Measurements from ENCODE around the gene CENPO. TPM values are rescaled to one million over a fixed set of nuclear protein-coding genes. Genes with fewer than 3 reads are reported as not detected.

CENPO gene
- total and polyA plus RNA-seq, 8 donors: 0.69 to 2.8 (median 2.0) TPM

GRCh38 chr2:24838541-24838940, 45.3 kb downstream of the CENPO start:
- WGBS, 2 donors: 89 to 90% methylated on average over 18 of the region's 18 CpGs
- no peak for ATAC-seq
- no peak for FAIRE-seq
- intact Hi-C loops (cut with DNase I): loop anchor here in 1 of 3 donors (10.0 kb wide), 1 partner anchor 296 kb away; no protein-coding TSS in a partner anchor
- Histone ChIP-seq H3K4me1 (no peaks in the 10 kb centered on the region), H3K4me3 (no peak overlapping the region), H3K9me3 (no peaks in the 10 kb centered on the region), H3K36me3 (no peaks in the 10 kb centered on the region), H3K27ac (no peak overlapping the region), H3K27me3 (no peaks in the 10 kb centered on the region)
- no peak for DNase-seq
- TF ChIP-seq CTCF (IDR thresholded peaks at IDR 0.05): no peak

DNA sequence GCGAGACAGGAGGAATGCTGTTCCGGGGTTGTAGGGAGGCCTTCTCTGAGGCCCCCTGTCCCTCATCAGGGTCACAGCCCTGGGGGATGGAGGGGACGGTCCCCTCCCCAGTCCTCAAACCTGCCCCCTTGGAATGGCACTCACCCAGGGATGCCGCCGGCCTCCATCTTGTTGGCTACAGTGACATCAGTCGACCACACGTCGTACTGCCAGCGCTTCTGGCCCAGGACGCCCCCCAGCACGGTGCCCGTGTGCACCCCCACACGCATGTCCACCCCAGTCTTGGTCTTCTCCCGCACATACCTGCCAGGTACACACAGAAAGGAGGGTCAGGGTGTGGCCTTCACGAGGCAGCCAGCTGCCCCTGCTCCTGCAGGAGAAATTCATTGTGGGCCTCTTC, 46.5 kb downstream of the CENPO start:
- WGBS, 2 donors: 89 to 96% methylated on average over 15 of the region's 15 CpGs
- DNase-seq: peak in 1 of 6 donors; percentile 47
- FAIRE-seq: no peak
- Histone ChIP-seq H3K4me1 (no peaks in the 10 kb centered on the region), H3K27me3 (no peaks in the 10 kb centered on the region), H3K9me3 (no peaks in the 10 kb centered on the region), H3K4me3 (no peak overlapping the region), H3K27ac (no peak overlapping the region), H3K36me3 (no peaks in the 10 kb centered on the region)
- no peak for TF ChIP-seq CTCF (IDR thresholded peaks at IDR 0.05)
- intact Hi-C loops (cut with DNase I): loop anchor here in 1 of 3 donors (10.0 kb wide), 1 partner anchor 295 kb away; no protein-coding TSS in a partner anchor
- no peak for ATAC-seq

GRCh38 chr2:24840164-24840869, 47.1 kb downstream of the CENPO start:
- DNase-seq (no peak), ATAC-seq (no peak), FAIRE-seq (no peak)
- Histone ChIP-seq H3K4me1 (no peaks in the 10 kb centered on the region), H3K9me3 (no peaks in the 10 kb centered on the region), H3K4me3 (no peak overlapping the region), H3K27ac (no peak overlapping the region), H3K27me3 (no peaks in the 10 kb centered on the region), H3K36me3 (no peaks in the 10 kb centered on the region)
- TF ChIP-seq CTCF (IDR thresholded peaks at IDR 0.05): no peak
- intact Hi-C loops (cut with DNase I): no loop called here
- 70 to 72% methylated on average over 17 of the region's 17 CpGs for WGBS, 2 donors

GRCh38 chr2:24840962-24841945, 48.0 kb downstream of the CENPO start:
- H3K9me3 ChIP-seq: no peaks in the 10 kb centered on the region
- intact Hi-C loops (cut with DNase I): no loop called here
- H3K36me3 ChIP-seq: no peaks in the 10 kb centered on the region
- H3K27ac ChIP-seq: no peak overlapping the region
- H3K4me3 ChIP-seq: no peak overlapping the region
- H3K4me1 ChIP-seq: no peaks in the 10 kb centered on the region
- H3K27me3 ChIP-seq: no peaks in the 10 kb centered on the region
- DNase-seq: peak in 2 of 6 donors; percentile 39 to 46
- WGBS, 2 donors: 85 to 90% methylated on average over 26 of the region's 26 CpGs
- TF ChIP-seq CTCF (IDR thresholded peaks at IDR 0.05): no peak
- ATAC-seq: no peak
- no peak for FAIRE-seq

All from pancreas (tissue), 10 donors.